Breast epithelium (tissue), 3 donors: ENCODE results near the gene TSFM.

Source experiments
- CTCF ChIP-seq, 3 donors: fragments of 450-650 bp; IDR thresholded peaks; one replicate each; pipeline ENCODE4 v1.5.1; 2016 to 2017; ENCODE audit warnings: antibody characterized with exemption in 3 of 3, mild to moderate bottlenecking in 3 of 3, moderate library complexity in 3 of 3
- POLR2A ChIP-seq: fragments of 450-650 bp; IDR thresholded peaks from one replicate; pipeline ENCODE4 v1.6.1; 2016; ENCODE audit warnings: antibody characterized with exemption, mild to moderate bottlenecking, moderate library complexity
- POLR2AphosphoS5 ChIP-seq, 3 donors: sonication (generic); formaldehyde crosslinking; IDR thresholded peaks; one replicate each; pipeline ENCODE4 v1.6.1; 2017; ENCODE audit warnings: antibody characterized with exemption in 3 of 3

DNA sequence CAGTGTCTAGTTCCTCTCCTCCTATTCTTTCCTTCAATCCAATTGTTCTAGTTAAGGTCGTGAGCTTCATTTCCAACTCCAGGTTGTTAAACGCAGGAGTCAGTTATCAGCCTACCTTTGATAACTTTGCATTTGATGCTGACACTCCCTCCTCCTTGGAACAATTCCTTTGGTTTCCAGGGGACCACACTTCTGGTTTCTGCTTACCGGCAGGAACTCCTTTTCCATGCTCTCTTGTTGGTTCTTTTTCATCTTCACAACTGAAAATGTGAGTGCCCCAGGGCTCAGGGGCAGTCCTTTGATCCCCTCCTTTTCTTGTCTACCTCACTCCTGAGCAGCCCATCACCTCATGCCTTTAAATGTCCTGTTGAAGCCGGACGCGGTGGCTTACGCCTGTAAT, 5.2 kb upstream of the TSFM start:
- no peak for TF ChIP-seq CTCF (IDR thresholded peaks at IDR 0.05)
- TF ChIP-seq POLR2A, result no peak
- no peak for TF ChIP-seq POLR2AphosphoS5 (IDR thresholded peaks at IDR 0.05)
